Duodenal mucosa (tissue), 2 donors: Measurements from ENCODE around the gene CEP192.

Experiments
- H3K27ac ChIP-seq: one replicate; pipeline ENCODE4 v1.7.0; 2013; ENCODE audit warnings: low read depth, low read length
- H3K27me3 ChIP-seq, 2 donors: one replicate each; pipeline ENCODE4 v1.7.0; 2013; ENCODE audit warnings: low read length in 2 of 2, control low read depth in 1 of 2; ENCODE audit not compliant: insufficient read depth in 2 of 2, control insufficient read depth in 1 of 2
- H3K36me3 ChIP-seq, 2 donors: one replicate each; pipeline ENCODE4 v1.7.0; 2013; ENCODE audit warnings: low read length in 2 of 2, control low read depth in 1 of 2; ENCODE audit not compliant: insufficient read depth in 2 of 2, control insufficient read depth in 1 of 2
- H3K4me1 ChIP-seq, 2 donors: one replicate each; pipeline ENCODE4 v1.7.0; 2013; ENCODE audit warnings: low read length in 2 of 2, control low read depth in 1 of 2; ENCODE audit not compliant: insufficient read depth in 2 of 2, control insufficient read depth in 1 of 2
- H3K4me3 ChIP-seq, 2 donors: one replicate each; pipeline ENCODE4 v1.7.0; 2013; ENCODE audit warnings: low read length in 2 of 2, low read depth in 1 of 2
- H3K9ac ChIP-seq, 2 donors: one replicate each; pipeline ENCODE4 v1.7.0; 2013; ENCODE audit warnings: low read length in 2 of 2, low read depth in 1 of 2
- H3K9me3 ChIP-seq, 2 donors: one replicate each; pipeline ENCODE4 v1.7.0; 2013; ENCODE audit warnings: low read length in 2 of 2, control low read depth in 1 of 2; ENCODE audit not compliant: control insufficient read depth in 1 of 2

Gene CEP192

GRCh38 chr18:12990967-12991820 is at the start of gene CEP192:
Gene CEP192 (plus strand): TSS chr18:12991362. CDS start chr18:12999425, 8,063 bp downstream.
- Histone ChIP-seq H3K36me3 (peaks cover 5 to 8% of the 10 kb centered on the region in 2 donors), H3K27me3 (no peaks in the 10 kb centered on the region), H3K4me3 (peak within 1 kb of the TSS; percentile 91 to 96), H3K9ac (peak within 1 kb of the TSS; percentile 87 to 95), H3K27ac (peak within 1 kb of the TSS; percentile 86), H3K4me1 (peaks cover 18 to 22% of the 10 kb centered on the region in 2 donors), H3K9me3 (no peaks in the 10 kb centered on the region)

GRCh38 chr18:12943215-12943614 is 47.9 kb upstream of the CEP192 start:
- H3K9me3 ChIP-seq, result no peaks in the 10 kb centered on the region
- peaks cover 5 to 11% of the 10 kb centered on the region in 2 donors for H3K4me1 ChIP-seq
- no peak overlapping the region for H3K27ac ChIP-seq
- H3K36me3 ChIP-seq, result no peaks in the 10 kb centered on the region
- no peak overlapping the region for H3K9ac ChIP-seq
- no peaks in the 10 kb centered on the region for H3K27me3 ChIP-seq
- no peak overlapping the region for H3K4me3 ChIP-seq

- Histone ChIP-seq H3K27me3 (no peaks in the 10 kb centered on the region), H3K27ac (no peak overlapping the region), H3K4me1 (peaks cover 5 to 11% of the 10 kb centered on the region in 2 donors), H3K9me3 (no peaks in the 10 kb centered on the region), H3K36me3 (no peaks in the 10 kb centered on the region), H3K9ac (no peak overlapping the region), H3K4me3 (no peak overlapping the region)
These were observed 46.5 kb upstream of the CEP192 start for GRCh38 chr18:12944709-12945108.

GRCh38 chr18:12946549-12947284 is 44.4 kb upstream of the CEP192 start:
- no peaks in the 10 kb centered on the region for H3K36me3 ChIP-seq
- H3K4me3 ChIP-seq, result peak overlapping the region; percentile 86 to 99
- peak overlapping the region; percentile 98 to 99 for H3K9ac ChIP-seq
- no peaks in the 10 kb centered on the region for H3K27me3 ChIP-seq
- H3K4me1 ChIP-seq, result peaks cover 5 to 11% of the 10 kb centered on the region in 2 donors
- peak overlapping the region; percentile 97 for H3K27ac ChIP-seq
- no peaks in the 10 kb centered on the region for H3K9me3 ChIP-seq

GRCh38 chr18:12947285-12948049 is 43.7 kb upstream of the CEP192 start, which contains the start of gene SEH1L:
Gene SEH1L (plus strand): TSS chr18:12948011. CDS start chr18:12948122, 111 bp downstream.
- Histone ChIP-seq H3K4me3 (peak within 1 kb of the TSS; percentile 86 to 99), H3K4me1 (peaks cover 5 to 11% of the 10 kb centered on the region in 2 donors), H3K27ac (peak within 1 kb of the TSS; percentile 99), H3K36me3 (no peaks in the 10 kb centered on the region), H3K27me3 (no peaks in the 10 kb centered on the region), H3K9me3 (no peaks in the 10 kb centered on the region), H3K9ac (peak within 1 kb of the TSS; percentile 98 to 99)

GRCh38 chr18:12948050-12948804 is 42.9 kb upstream of the CEP192 start:
- Histone ChIP-seq H3K9me3 (no peaks in the 10 kb centered on the region), H3K4me3 (peak overlapping the region; percentile 77 to 86), H3K36me3 (peaks cover 0 to 4% of the 10 kb centered on the region in 2 donors), H3K27ac (peak overlapping the region; percentile 99), H3K4me1 (peaks cover 5 to 11% of the 10 kb centered on the region in 2 donors), H3K27me3 (no peaks in the 10 kb centered on the region), H3K9ac (peak overlapping the region; percentile 75 to 77)

- no peaks in the 10 kb centered on the region for H3K27me3 ChIP-seq
- no peak overlapping the region for H3K4me3 ChIP-seq
- H3K4me1 ChIP-seq, result peaks cover 6 to 9% of the 10 kb centered on the region in 2 donors
- H3K36me3 ChIP-seq, result peaks cover 4 to 27% of the 10 kb centered on the region in 2 donors
- no peaks in the 10 kb centered on the region for H3K9me3 ChIP-seq
- no peak overlapping the region for H3K9ac ChIP-seq
- no peak overlapping the region for H3K27ac ChIP-seq
These were observed 32.7 kb upstream of the CEP192 start for GRCh38 chr18:12958478-12958877.

GRCh38 chr18:12960395-12960794 is 30.8 kb upstream of the CEP192 start:
- Histone ChIP-seq H3K9me3 (no peaks in the 10 kb centered on the region), H3K4me1 (peaks cover 6 to 9% of the 10 kb centered on the region in 2 donors), H3K9ac (no peak overlapping the region), H3K27me3 (no peaks in the 10 kb centered on the region), H3K4me3 (no peak overlapping the region), H3K27ac (no peak overlapping the region), H3K36me3 (peaks cover 4 to 40% of the 10 kb centered on the region in 2 donors)

GRCh38 chr18:12960853-12961397 is 30.2 kb upstream of the CEP192 start:
- Histone ChIP-seq H3K4me1 (peaks cover 6 to 9% of the 10 kb centered on the region in 2 donors), H3K27me3 (no peaks in the 10 kb centered on the region), H3K9ac (no peak overlapping the region), H3K9me3 (no peaks in the 10 kb centered on the region), H3K27ac (no peak overlapping the region), H3K4me3 (no peak overlapping the region), H3K36me3 (peaks cover 4 to 41% of the 10 kb centered on the region in 2 donors)
